Central memory CD4-positive, alpha-beta T cell (primary cell): Measurements from ENCODE around the gene E4F1.
"Not testable (repeated sequence)": the region's sequence is repeated elsewhere in the genome, so short reads cannot be mapped to it uniquely, and the experiment has no call there.

ENCODE experiments used
- DNase-seq: peaks from one replicate; pipeline ENCODE4 v3.0.0; 2022

E4F1 gene

GRCh38 chr16:2250652-2251295, 27.4 kb downstream of the E4F1 start:
- DNase-seq = peak; percentile 32

- DNase-seq = peak; percentile 64
These were observed 28.1 kb downstream of the E4F1 start, which contains the start of gene ECI1 for GRCh38 chr16:2251296-2252111. ECI1 (minus strand) TSS chr16:2251587; CDS start chr16:2251566, 21 bp downstream.

- DNase-seq = no peak
These were observed 29.4 kb downstream of the E4F1 start for GRCh38 chr16:2252806-2253148.

- no peak for DNase-seq
These were observed 29.9 kb downstream of the E4F1 start for GRCh38 chr16:2253293-2253692.

- DNase-seq = no peak
These were observed 33.2 kb downstream of the E4F1 start for GRCh38 chr16:2256531-2257140.

- no peak for DNase-seq
These were observed 34.3 kb downstream of the E4F1 start for GRCh38 chr16:2257726-2258125.

- not testable (repeated sequence) for DNase-seq
These were observed 35.1 kb downstream of the E4F1 start for GRCh38 chr16:2258530-2258929.

GRCh38 chr16:2260250-2260649, 36.9 kb downstream of the E4F1 start:
- no peak for DNase-seq

GRCh38 chr16:2263026-2263425, 39.6 kb downstream of the E4F1 start:
- DNase-seq = not testable (repeated sequence)

GRCh38 chr16:2266887-2267286, 43.5 kb downstream of the E4F1 start:
- DNase-seq = not testable (repeated sequence)

- DNase-seq = not testable (repeated sequence)
These were observed 44.1 kb downstream of the E4F1 start for GRCh38 chr16:2267505-2267912.

- DNase-seq = peak; percentile 95
These were observed 44.7 kb downstream of the E4F1 start, which contains the start of gene RNPS1 for GRCh38 chr16:2267913-2268666. RNPS1 (minus strand) TSS chr16:2268126; CDS start chr16:2264643, 3,483 bp downstream.

GRCh38 chr16:2270070-2270462, 46.7 kb downstream of the E4F1 start:
- DNase-seq = no peak

- DNase-seq = no peak
These were observed 47.4 kb downstream of the E4F1 start for GRCh38 chr16:2270588-2271470.

- no peak for DNase-seq
These were observed 48.6 kb downstream of the E4F1 start for GRCh38 chr16:2271848-2272461.

- no peak for DNase-seq
These were observed 50.1 kb downstream of the E4F1 start for GRCh38 chr16:2273484-2273883.

- DNase-seq = no peak
These were observed 50.5 kb downstream of the E4F1 start for GRCh38 chr16:2273931-2274330.

- no peak for DNase-seq
These were observed 52.3 kb downstream of the E4F1 start for GRCh38 chr16:2275476-2276367.

- DNase-seq = no peak
These were observed 53.2 kb downstream of the E4F1 start for GRCh38 chr16:2276368-2277195.
